Ectodermal cell (in vitro differentiated cells): ENCODE results near the gene DSN1.

Source experiments
- H3K27ac ChIP-seq: 2 replicates; pipeline ENCODE4 v1.7.0; 2013; ENCODE audit warnings: mild to moderate bottlenecking, low read depth, low read length; ENCODE audit not compliant: insufficient read depth, poor library complexity, severe bottlenecking
- H3K27me3 ChIP-seq: 2 replicates; pipeline ENCODE4 v1.7.0; 2013; ENCODE audit warnings: mild to moderate bottlenecking, low read length; ENCODE audit not compliant: insufficient read depth, control insufficient read depth, poor library complexity, severe bottlenecking
- H3K36me3 ChIP-seq: one replicate; pipeline ENCODE4 v1.7.0; 2013; ENCODE audit warnings: low read length; ENCODE audit not compliant: control insufficient read depth, insufficient read depth
- H3K4me1 ChIP-seq: one replicate; pipeline ENCODE4 v1.7.0; 2013; ENCODE audit warnings: low read length; ENCODE audit not compliant: control insufficient read depth, insufficient read depth
- H3K4me3 ChIP-seq: 2 replicates; pipeline ENCODE4 v1.7.0; 2013; ENCODE audit warnings: low read depth, low read length, control low read depth; ENCODE audit not compliant: insufficient read depth
- H3K9me3 ChIP-seq: 2 replicates; pipeline ENCODE4 v1.7.0; 2013; ENCODE audit warnings: mild to moderate bottlenecking, low read length, moderate library complexity; ENCODE audit not compliant: control insufficient read depth
- WGBS, 2 experiments: methylation state at CpG; one replicate each; pipeline ENCODE4 v1.1.7; 2013; ENCODE audit warnings: missing lambda C conversion rate in 2 of 2; 5-methylcytosine and 5-hydroxymethylcytosine counted together

DSN1 gene

GRCh38 chr20:36709126-36709525, 64.4 kb downstream of the DSN1 start:
- H3K9me3 ChIP-seq: no peaks in the 10 kb centered on the region
- 91 to 93% methylated on average over 5 of the region's 5 CpGs for WGBS, 2 experiments
- no peaks in the 10 kb centered on the region for H3K27me3 ChIP-seq
- H3K36me3 ChIP-seq: no peaks in the 10 kb centered on the region
- no peak overlapping the region for H3K27ac ChIP-seq
- H3K4me1 ChIP-seq: no peaks in the 10 kb centered on the region
- H3K4me3 ChIP-seq: no peak overlapping the region

GRCh38 chr20:36703530-36703929, 70.0 kb downstream of the DSN1 start:
- Histone ChIP-seq H3K4me1 (no peaks in the 10 kb centered on the region), H3K9me3 (no peaks in the 10 kb centered on the region), H3K27me3 (no peaks in the 10 kb centered on the region), H3K27ac (no peak overlapping the region), H3K36me3 (no peaks in the 10 kb centered on the region), H3K4me3 (no peak overlapping the region)
- 96 to 97% methylated on average over 4 of the region's 4 CpGs for WGBS, 2 experiments
